GM12865 (cell line): ENCODE measurements around the gene FBLN1.
"Not testable (repeated sequence)": the region's sequence is repeated elsewhere in the genome, so short reads cannot be mapped to it uniquely, and the experiment has no call there.

ENCODE experiments used
- DNase-seq: peaks from one replicate; pipeline ENCODE4 v3.0.0; 2010; ENCODE audit warnings: low read depth
- H3K4me3 ChIP-seq: 2 replicates; pipeline ENCODE4 v1.5.1; 2011; ENCODE audit warnings: mild to moderate bottlenecking, low read depth, low read length, control low read depth
- TF ChIP-seq, protein P1 (sequence below): IDR thresholded peaks from 2 replicates; pipeline ENCODE4 v1.5.1; 2011; ENCODE audit warnings: low read length, control low read depth, low read depth, inconsistent platforms; ENCODE audit not compliant: insufficient read depth; ENCODE audit errors: missing control alignments

Gene FBLN1

DNA sequence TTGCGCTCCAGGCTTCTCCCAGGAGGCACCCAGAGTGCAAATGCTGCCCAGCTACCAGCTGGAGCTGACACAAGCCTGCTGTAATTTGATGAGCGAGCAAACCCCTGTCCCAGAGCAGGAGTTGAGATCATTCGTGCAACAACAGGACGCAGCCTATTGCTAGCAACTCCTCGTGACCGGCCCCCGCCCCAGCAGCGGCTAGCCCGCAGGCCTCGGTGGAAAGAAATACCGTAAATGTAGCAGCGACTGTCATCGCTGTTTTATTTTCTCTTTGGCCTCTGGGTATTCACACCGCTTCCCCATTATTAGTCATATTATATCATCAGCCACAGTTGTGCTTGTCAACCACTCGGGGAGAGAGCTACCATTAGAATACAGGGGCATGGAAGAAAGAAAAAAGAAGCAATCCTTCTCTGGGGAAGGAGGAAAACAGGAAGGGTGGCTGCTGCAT lies 109.8 kb downstream of the FBLN1 start:
- DNase-seq: no peak
- TF ChIP-seq, protein P1, sequence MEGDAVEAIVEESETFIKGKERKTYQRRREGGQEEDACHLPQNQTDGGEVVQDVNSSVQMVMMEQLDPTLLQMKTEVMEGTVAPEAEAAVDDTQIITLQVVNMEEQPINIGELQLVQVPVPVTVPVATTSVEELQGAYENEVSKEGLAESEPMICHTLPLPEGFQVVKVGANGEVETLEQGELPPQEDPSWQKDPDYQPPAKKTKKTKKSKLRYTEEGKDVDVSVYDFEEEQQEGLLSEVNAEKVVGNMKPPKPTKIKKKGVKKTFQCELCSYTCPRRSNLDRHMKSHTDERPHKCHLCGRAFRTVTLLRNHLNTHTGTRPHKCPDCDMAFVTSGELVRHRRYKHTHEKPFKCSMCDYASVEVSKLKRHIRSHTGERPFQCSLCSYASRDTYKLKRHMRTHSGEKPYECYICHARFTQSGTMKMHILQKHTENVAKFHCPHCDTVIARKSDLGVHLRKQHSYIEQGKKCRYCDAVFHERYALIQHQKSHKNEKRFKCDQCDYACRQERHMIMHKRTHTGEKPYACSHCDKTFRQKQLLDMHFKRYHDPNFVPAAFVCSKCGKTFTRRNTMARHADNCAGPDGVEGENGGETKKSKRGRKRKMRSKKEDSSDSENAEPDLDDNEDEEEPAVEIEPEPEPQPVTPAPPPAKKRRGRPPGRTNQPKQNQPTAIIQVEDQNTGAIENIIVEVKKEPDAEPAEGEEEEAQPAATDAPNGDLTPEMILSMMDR: no peak
- no peak overlapping the region for H3K4me3 ChIP-seq

DNA sequence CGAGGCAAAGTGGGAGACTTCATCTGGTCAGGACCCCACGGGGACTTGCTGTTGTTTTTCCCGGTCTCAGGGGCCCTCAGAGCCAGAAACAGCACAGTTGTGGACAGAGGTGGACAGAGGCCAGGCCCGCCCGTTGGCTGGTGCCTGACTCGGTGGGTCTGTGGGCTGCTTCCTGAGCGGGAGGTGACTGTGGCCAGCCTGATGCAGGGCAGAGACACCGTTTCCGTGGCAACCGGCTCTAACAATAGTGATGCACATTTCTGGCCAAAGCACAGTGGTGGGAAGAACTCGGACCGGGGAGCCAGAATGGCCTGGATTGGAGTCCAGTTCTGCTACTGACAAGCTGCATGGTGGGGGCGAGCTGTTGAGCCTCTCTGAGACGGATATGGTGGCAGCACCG lies 110.3 kb downstream of the FBLN1 start:
- no peak for DNase-seq
- no peak overlapping the region for H3K4me3 ChIP-seq
- TF ChIP-seq, protein P1: no peak

DNA sequence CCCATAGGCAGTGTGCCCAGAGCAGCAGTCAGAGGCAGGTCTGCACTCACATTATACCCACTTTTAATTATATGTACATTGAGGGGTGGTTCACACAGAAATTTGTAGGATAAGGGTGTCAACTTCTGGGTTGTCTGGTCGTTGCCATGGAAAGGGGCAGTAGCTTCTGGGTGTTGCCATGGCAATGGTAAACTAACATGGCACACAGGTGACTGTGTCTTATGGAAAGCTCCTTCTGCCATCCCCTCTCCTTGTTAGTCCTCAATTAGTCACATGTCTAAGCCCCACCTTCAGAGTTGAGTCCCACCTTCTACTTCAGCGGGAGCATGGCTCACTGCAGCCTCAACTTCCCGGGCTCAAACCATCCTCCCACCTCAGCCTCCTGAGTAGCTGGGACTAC lies 112.7 kb downstream of the FBLN1 start:
- TF ChIP-seq, protein P1: no peak
- no peak overlapping the region for H3K4me3 ChIP-seq
- DNase-seq: no peak

DNA sequence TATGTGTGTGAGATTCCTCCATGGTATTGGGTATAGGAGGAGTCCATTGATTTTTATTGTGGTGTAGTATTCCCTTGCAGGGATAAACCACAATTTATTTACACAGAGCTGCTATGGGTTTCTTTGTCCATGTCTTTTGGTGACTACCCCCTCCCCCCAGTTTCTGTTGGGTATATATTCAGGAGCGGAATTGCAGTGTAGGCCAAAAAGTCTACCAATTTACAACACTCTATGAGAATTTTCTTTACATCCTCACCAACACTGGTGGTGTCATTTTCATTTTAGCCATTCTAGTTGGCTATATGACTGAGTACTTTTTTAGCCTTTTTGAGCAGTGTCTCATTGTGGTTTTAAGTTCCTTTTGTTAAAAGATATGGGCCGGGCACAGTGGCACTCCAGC lies 113.7 kb downstream of the FBLN1 start:
- TF ChIP-seq, protein P1: no peak
- no peak for DNase-seq
- H3K4me3 ChIP-seq: no peak overlapping the region

DNA sequence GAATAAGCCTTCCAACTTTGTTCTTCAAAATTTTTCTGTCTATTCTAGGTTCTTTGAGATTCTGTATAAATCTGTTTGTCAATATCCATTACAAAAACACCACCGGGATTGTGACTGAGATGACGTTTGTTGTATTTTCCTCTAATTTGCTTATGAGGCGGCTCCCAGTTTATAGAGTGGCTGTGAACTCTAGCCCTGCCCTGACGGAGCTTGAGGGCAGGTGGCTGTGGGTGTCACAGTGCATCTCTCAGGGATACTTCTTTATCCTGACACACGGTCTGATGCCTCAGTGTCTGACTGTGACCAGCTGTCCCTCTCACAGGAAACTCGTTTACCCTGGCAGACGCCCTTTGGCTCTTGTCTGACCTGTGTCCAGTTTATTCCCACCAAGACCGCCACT lies 115.3 kb downstream of the FBLN1 start:
- H3K4me3 ChIP-seq: no peak overlapping the region
- TF ChIP-seq, protein P1: no peak
- DNase-seq: no peak

DNA sequence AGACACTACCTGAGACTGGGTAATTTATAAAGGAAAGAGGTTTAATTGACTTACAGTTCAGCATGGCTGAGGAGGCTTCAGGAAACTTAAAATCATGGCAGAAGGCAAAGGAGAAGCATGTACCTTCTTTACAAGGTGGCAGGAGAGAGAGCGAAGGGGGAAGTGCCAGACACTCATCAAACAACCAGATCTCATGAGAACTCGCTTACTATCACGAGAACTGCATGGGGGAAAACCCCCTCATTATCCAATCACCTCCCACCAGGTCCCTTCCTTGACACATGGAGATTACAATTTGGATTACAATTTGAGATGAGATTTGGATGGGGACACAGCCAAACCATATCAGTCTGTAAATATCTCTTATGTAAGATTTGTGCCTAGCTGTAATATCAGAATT lies 118.0 kb downstream of the FBLN1 start:
- no peak for DNase-seq
- H3K4me3 ChIP-seq: no peak overlapping the region
- TF ChIP-seq, protein P1: no peak

DNA sequence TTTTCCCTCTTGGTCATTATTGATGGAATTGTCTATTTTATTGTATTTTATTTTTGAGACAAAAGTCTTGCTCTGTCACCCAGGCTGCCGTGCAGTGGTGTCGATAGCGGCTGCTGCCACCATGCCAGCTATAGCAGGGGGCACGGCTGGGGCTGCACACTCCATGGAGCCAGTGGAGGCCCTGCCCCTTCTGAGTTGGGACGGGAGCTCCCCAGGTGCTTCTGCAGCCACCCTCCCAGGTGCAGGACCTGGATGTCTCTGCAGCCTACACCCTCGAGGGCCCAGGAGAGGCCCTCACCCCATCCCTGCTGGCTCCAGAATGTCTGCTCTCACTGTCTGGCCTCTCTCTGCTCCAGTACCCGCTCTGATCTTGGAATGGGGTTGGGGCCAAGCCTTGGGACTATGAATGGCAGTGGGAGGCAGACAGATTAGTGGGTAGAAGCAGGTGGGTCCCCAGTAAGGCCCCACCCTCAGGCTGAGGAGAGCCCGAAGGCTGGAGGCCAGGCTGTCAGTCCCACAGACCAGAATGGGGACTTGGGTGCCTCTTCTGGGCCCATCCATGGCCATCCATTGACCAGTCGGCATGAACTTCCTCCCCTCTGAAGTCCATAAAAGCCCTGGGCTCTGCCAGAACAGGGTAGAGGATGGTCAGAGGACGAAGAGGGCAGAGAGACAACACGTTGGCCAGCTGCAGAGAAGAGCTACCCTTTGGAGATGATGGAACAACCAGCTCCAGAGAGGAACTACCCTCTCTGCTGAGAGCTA lies 119.3 kb downstream of the FBLN1 start:
- DNase-seq: no peak
- TF ChIP-seq, protein P1: no peak
- H3K4me3 ChIP-seq: no peak overlapping the region

DNA sequence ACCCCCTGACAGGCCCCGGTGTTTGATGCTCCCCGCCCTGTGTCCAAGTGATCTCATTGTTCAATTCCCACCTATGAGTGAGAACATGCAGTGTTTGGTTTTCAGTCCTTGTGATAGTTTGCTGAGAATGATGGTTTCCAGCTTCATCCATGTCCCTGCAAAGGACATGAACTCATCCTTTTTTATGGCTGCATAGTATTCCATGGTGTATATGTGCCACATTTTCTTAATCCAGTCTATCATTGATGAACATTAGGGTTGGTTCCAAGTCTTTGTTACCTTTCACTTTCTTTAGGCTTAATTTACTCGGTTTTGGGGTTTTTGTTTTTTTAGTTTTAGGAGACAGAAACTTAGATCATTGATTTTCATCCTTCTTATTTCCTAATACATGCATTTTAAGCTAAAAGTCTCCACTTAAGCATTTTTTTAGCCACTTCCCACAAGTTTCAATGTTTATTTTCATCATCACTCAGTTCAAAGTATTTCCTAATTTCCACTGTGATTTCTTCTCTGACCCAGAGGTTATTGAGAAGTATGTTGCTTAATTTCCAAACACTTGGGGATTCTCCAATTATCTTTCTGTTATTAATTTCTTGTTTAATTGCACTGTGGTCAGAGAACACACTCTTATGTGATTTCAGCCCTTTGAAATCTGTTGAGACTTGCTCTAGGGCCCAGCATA lies 120.9 kb downstream of the FBLN1 start:
- H3K4me3 ChIP-seq, DNase-seq: not testable (repeated sequence)
